Measurements from ENCODE around the gene IGF2BP2. TPM values are rescaled to one million over a fixed set of nuclear protein-coding genes. Genes with fewer than 3 reads are reported as not detected.

The IGF2BP2 gene
- total and polyA plus RNA-seq, 7 donors: 1.1 to 5.6 (median 2.3) TPM

DNA sequence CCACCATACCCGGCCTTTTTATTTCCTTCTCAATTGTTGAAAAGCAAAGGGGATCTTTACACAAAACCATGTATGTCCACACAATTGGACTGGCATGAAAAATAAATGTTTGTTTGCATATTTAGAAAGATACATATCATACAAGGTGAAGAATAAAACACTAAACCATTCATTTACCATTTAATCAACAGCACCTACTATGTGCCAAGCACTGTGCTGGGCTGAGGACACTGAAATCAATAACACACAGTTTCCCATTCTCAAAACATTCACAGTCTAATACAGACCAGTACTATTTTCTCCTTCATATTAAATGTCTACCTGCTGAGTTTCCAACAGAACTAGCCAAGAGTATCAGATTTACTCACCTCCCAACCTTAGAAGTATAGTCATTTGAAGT, 84.7 kb downstream of the IGF2BP2 start:
- DNase-seq (no peak), ATAC-seq (no peak)
- intact Hi-C loops (cut with DNase I): no loop called here
- WGBS, 3 donors: 65 to 86% (median 84%) methylated on average over 1 of the region's 1 CpG
- TF ChIP-seq, protein P1, sequence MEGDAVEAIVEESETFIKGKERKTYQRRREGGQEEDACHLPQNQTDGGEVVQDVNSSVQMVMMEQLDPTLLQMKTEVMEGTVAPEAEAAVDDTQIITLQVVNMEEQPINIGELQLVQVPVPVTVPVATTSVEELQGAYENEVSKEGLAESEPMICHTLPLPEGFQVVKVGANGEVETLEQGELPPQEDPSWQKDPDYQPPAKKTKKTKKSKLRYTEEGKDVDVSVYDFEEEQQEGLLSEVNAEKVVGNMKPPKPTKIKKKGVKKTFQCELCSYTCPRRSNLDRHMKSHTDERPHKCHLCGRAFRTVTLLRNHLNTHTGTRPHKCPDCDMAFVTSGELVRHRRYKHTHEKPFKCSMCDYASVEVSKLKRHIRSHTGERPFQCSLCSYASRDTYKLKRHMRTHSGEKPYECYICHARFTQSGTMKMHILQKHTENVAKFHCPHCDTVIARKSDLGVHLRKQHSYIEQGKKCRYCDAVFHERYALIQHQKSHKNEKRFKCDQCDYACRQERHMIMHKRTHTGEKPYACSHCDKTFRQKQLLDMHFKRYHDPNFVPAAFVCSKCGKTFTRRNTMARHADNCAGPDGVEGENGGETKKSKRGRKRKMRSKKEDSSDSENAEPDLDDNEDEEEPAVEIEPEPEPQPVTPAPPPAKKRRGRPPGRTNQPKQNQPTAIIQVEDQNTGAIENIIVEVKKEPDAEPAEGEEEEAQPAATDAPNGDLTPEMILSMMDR (IDR thresholded peaks at IDR 0.05): no peak
- Histone ChIP-seq H3K4me1 (peaks cover 2% of the 10 kb centered on the region), H3K4me3 (no peak overlapping the region), H3K9me3 (no peaks in the 10 kb centered on the region), H3K36me3 (ENCODE audit: insufficient read depth in 1 of 2, low read depth in 1 of 2) (no peaks in the 10 kb centered on the region), H3K27me3 (ENCODE audit: insufficient read depth in 3 of 3, low read length in 2 of 3) (no peaks in the 10 kb centered on the region), H3K27ac (no peak overlapping the region)

GRCh38 chr3:185739264-185739701, 85.6 kb downstream of the IGF2BP2 start:
- intact Hi-C loops (cut with DNase I): no loop called here
- Histone ChIP-seq H3K36me3 (ENCODE audit: insufficient read depth in 1 of 2, low read depth in 1 of 2) (no peaks in the 10 kb centered on the region), H3K4me3 (no peak overlapping the region), H3K4me1 (peaks cover 2% of the 10 kb centered on the region), H3K9me3 (no peaks in the 10 kb centered on the region), H3K27me3 (ENCODE audit: insufficient read depth in 3 of 3, low read length in 2 of 3) (no peaks in the 10 kb centered on the region), H3K27ac (no peak overlapping the region)
- TF ChIP-seq, protein P1 (IDR thresholded peaks at IDR 0.05): no peak
- DNase-seq (no peak), ATAC-seq (no peak)
- WGBS, 3 donors: 55 to 73% (median 57%) methylated on average over 5 of the region's 5 CpGs

DNA sequence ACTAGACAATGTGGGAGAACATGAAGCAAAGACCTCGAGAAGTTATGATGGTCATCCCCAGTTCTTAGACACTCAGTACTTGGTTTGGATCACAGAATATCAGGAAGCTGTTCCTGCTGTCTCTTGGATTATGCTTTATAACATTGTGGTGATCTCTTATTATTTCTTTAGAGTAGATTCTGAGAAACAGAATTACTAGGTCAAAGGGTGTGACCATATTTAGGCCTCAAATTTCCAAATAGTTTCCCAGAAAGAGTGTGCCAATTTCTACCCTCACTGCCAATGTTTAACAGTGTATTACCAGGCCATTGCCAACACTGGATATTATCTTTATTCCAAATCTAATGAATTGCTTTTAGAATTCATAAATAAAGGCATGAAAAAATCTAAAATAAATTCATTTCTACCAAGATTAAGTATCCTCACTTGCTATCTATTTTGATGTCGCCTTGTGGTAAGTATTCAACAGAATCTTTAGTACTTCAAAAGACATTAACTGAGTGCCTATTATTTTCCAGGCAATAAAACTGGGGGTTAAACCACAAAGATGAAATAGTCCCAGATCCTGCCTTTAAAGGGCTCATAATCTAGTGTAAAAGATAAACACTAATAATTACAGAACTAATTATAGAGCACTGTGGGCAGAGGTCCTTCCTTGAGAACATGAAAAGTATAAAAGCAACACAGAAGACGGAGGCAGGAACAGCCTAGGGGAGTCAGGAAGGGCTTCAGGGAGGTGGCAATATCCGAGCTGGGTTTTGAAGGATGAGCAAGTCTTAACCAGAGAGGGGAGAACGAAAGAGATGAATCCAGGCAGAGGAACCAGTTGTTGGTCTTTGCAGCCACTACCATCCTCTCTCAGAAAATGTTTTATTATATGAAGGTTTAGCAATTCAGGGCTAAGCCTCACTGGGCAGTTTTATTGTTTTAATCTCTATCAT, 86.8 kb downstream of the IGF2BP2 start:
- Histone ChIP-seq H3K9me3 (no peaks in the 10 kb centered on the region), H3K36me3 (ENCODE audit: insufficient read depth in 1 of 2, low read depth in 1 of 2) (no peaks in the 10 kb centered on the region), H3K4me3 (no peak overlapping the region), H3K4me1 (peaks cover 2% of the 10 kb centered on the region), H3K27me3 (ENCODE audit: insufficient read depth in 3 of 3, low read length in 2 of 3) (no peaks in the 10 kb centered on the region), H3K27ac (no peak overlapping the region)
- WGBS, 3 donors: 77 to 88% (median 78%) methylated on average over 5 of the region's 5 CpGs
- intact Hi-C loops (cut with DNase I): no loop called here
- no peak for ATAC-seq
- DNase-seq: no peak
- TF ChIP-seq, protein P1 (IDR thresholded peaks at IDR 0.05): no peak

DNA sequence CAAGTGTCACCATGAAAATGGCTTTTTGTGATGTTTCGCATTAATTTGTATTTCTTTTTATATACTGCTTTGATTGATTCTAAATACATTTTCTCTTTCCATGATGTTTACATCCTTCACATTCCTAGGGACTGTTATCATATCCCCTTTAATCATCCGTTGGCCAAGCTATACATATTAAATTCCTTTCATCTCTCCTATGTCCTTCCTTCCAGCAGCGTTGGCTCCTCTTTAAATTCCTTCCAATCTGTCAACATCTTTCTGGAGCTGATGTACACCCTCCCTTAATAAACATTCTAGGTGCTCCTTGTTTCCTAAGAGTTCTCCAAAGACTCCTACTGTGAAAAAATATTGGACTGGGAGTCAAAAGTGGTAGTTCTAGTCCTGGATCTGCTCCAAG, 87.8 kb downstream of the IGF2BP2 start:
- Histone ChIP-seq H3K27ac (no peak overlapping the region), H3K9me3 (no peaks in the 10 kb centered on the region), H3K36me3 (ENCODE audit: insufficient read depth in 1 of 2, low read depth in 1 of 2) (no peaks in the 10 kb centered on the region), H3K27me3 (ENCODE audit: insufficient read depth in 3 of 3, low read length in 2 of 3) (no peaks in the 10 kb centered on the region), H3K4me3 (no peak overlapping the region), H3K4me1 (peaks cover 2% of the 10 kb centered on the region)
- peak in 1 of 4 donors; percentile 25 for ATAC-seq
- WGBS, 3 donors: 25 to 40% (median 38%) methylated on average over 3 of the region's 3 CpGs
- intact Hi-C loops (cut with DNase I): no loop called here
- TF ChIP-seq, protein P1 (IDR thresholded peaks at IDR 0.05): no peak
- no peak for DNase-seq
